ENCODE results near the gene CEP164. TPM values are rescaled to one million over a fixed set of nuclear protein-coding genes. Genes with fewer than 3 reads are reported as not detected.

CEP164 gene
- polyA plus RNA-seq, 1 donor from 2014 or later, result 27.4 TPM

DNA sequence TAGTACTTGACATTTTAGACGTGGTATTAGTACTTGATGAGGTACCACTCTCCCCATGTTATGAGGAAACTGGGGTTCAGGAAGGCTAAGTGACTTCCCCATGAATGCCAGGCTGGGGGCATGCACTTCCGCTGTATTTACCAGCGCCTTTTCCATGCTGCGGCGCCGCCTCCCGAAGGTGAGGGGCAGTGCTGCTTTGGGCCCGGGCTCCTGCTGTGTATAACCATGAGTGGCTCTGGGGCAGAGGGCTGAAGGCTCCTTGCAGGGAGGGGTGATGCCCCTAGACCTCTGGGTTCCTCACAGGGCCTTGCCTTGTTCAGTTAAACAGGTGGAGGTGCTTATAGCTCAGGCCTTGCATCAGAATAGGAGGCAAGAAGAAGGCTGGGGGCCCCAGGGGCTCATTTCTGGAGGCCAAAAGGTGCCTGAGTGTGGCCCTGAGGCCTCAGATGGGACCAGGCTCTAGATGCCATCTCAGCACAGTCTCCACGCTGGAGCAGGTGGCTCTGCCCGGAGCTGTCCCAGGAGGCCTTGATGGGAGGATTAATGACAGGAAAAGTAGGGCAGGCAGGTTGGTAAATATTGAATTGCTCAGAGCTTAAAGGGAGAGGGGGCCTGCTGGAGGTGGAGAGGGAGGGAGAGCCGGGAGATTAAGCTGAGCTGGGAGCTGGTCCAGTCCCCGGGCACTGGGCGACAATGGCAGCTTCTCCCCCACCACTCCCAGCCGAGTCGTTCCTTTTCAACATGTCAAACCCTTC is 129.6 kb downstream of the CEP164 start:
- Histone ChIP-seq H3K36me3 (ENCODE audit: insufficient read depth, low read length) (no peaks in the 10 kb centered on the region), H3K9me2 (ENCODE audit: insufficient read depth, low read length) (no peaks in the 10 kb centered on the region), H3K27me3 (ENCODE audit: insufficient read depth, low read depth, low read length) (no peaks in the 10 kb centered on the region), H3K9me3 (ENCODE audit: low read length) (no peaks in the 10 kb centered on the region), H2AFZ (ENCODE audit: low read depth, low read length) (no peak overlapping the region), H3K4me2 (ENCODE audit: low read length) (no peak overlapping the region), H3F3A (ENCODE audit: insufficient read depth, low read length, poor library complexity, severe bottlenecking) (no peaks in the 10 kb centered on the region), H3K27ac (ENCODE audit: low read length) (no peak overlapping the region), H3K79me2 (replicated peaks; ENCODE audit: insufficient read depth, low read length) (no peaks in the 10 kb centered on the region), H4K20me1 (ENCODE audit: insufficient read depth) (no peaks in the 10 kb centered on the region), H3K9ac (ENCODE audit: low read length) (no peak overlapping the region), H3K4me3 (ENCODE audit: low read length) (no peak overlapping the region)
- TF ChIP-seq POLR2AphosphoS5 (IDR thresholded peaks at IDR 0.05), result no peak
- TF ChIP-seq, protein P1, sequence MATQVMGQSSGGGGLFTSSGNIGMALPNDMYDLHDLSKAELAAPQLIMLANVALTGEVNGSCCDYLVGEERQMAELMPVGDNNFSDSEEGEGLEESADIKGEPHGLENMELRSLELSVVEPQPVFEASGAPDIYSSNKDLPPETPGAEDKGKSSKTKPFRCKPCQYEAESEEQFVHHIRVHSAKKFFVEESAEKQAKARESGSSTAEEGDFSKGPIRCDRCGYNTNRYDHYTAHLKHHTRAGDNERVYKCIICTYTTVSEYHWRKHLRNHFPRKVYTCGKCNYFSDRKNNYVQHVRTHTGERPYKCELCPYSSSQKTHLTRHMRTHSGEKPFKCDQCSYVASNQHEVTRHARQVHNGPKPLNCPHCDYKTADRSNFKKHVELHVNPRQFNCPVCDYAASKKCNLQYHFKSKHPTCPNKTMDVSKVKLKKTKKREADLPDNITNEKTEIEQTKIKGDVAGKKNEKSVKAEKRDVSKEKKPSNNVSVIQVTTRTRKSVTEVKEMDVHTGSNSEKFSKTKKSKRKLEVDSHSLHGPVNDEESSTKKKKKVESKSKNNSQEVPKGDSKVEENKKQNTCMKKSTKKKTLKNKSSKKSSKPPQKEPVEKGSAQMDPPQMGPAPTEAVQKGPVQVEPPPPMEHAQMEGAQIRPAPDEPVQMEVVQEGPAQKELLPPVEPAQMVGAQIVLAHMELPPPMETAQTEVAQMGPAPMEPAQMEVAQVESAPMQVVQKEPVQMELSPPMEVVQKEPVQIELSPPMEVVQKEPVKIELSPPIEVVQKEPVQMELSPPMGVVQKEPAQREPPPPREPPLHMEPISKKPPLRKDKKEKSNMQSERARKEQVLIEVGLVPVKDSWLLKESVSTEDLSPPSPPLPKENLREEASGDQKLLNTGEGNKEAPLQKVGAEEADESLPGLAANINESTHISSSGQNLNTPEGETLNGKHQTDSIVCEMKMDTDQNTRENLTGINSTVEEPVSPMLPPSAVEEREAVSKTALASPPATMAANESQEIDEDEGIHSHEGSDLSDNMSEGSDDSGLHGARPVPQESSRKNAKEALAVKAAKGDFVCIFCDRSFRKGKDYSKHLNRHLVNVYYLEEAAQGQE (IDR thresholded peaks at IDR 0.05; ENCODE audit: borderline replicate concordance), result no peak
- no peak for TF ChIP-seq EZH2 (IDR thresholded peaks at IDR 0.05; ENCODE audit: borderline replicate concordance, insufficient read depth, low read length, poor library complexity, severe bottlenecking)
- TF ChIP-seq TAF1 (IDR thresholded peaks at IDR 0.05; ENCODE audit: low read depth), result no peak
- TF ChIP-seq, protein P2, sequence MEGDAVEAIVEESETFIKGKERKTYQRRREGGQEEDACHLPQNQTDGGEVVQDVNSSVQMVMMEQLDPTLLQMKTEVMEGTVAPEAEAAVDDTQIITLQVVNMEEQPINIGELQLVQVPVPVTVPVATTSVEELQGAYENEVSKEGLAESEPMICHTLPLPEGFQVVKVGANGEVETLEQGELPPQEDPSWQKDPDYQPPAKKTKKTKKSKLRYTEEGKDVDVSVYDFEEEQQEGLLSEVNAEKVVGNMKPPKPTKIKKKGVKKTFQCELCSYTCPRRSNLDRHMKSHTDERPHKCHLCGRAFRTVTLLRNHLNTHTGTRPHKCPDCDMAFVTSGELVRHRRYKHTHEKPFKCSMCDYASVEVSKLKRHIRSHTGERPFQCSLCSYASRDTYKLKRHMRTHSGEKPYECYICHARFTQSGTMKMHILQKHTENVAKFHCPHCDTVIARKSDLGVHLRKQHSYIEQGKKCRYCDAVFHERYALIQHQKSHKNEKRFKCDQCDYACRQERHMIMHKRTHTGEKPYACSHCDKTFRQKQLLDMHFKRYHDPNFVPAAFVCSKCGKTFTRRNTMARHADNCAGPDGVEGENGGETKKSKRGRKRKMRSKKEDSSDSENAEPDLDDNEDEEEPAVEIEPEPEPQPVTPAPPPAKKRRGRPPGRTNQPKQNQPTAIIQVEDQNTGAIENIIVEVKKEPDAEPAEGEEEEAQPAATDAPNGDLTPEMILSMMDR (IDR thresholded peaks at IDR 0.05; ENCODE audit: poor library complexity, severe bottlenecking), result no peak
- no peak for TF ChIP-seq RAD21 (conservative IDR thresholded peaks at IDR 0.05)
- TF ChIP-seq SMC3 (conservative IDR thresholded peaks at IDR 0.05; ENCODE audit: poor library complexity), result no peak
- TF ChIP-seq MXI1 (conservative IDR thresholded peaks at IDR 0.05; ENCODE audit: poor library complexity, severe bottlenecking), result no peak
- TF ChIP-seq EP300 (conservative IDR thresholded peaks at IDR 0.05; ENCODE audit: poor library complexity, severe bottlenecking), result no peak

DNA sequence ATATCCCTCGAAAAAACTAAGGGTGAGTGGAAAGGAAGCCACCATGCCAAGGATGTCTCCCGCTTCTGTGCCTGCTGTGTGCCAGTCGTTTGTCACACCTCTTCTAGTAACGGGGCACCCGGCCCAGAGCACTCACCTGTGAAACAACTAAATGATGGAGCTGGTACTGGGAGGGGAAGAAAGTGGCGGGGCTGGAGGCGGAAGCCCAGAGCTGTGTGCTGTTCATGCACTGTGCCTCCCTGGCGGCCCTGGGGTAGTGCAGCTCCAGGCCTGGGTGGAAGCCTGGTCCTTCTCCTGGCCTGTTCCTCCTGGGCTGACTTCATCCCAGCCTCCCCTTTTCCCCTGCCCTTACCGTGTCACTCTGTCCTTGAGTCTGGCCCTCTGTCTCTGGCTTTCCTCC is 130.2 kb downstream of the CEP164 start:
- no peaks in the 10 kb centered on the region for H3K9me3 ChIP-seq (ENCODE audit: low read length)
- H3K27me3 ChIP-seq (ENCODE audit: insufficient read depth, low read depth, low read length), result no peaks in the 10 kb centered on the region
- H3F3A ChIP-seq (ENCODE audit: insufficient read depth, low read length, poor library complexity, severe bottlenecking), result no peaks in the 10 kb centered on the region
- no peak overlapping the region for H2AFZ ChIP-seq (ENCODE audit: low read depth, low read length)
- H3K9ac ChIP-seq (ENCODE audit: low read length), result no peak overlapping the region
- no peak overlapping the region for H3K27ac ChIP-seq (ENCODE audit: low read length)
- H4K20me1 ChIP-seq (ENCODE audit: insufficient read depth), result no peaks in the 10 kb centered on the region
- H3K4me3 ChIP-seq (ENCODE audit: low read length), result no peak overlapping the region
- no peaks in the 10 kb centered on the region for H3K79me2 ChIP-seq (replicated peaks; ENCODE audit: insufficient read depth, low read length)
- H3K4me2 ChIP-seq (ENCODE audit: low read length), result no peak overlapping the region
- TF ChIP-seq, protein P1 (IDR thresholded peaks at IDR 0.05; ENCODE audit: borderline replicate concordance), result no peak
- TF ChIP-seq EZH2 (IDR thresholded peaks at IDR 0.05; ENCODE audit: borderline replicate concordance, insufficient read depth, low read length, poor library complexity, severe bottlenecking), result no peak
- TF ChIP-seq RAD21 (conservative IDR thresholded peaks at IDR 0.05), result no peak
- no peak for TF ChIP-seq TAF1 (IDR thresholded peaks at IDR 0.05; ENCODE audit: low read depth)
- TF ChIP-seq SMC3 (conservative IDR thresholded peaks at IDR 0.05; ENCODE audit: poor library complexity), result no peak
- no peak for TF ChIP-seq EP300 (conservative IDR thresholded peaks at IDR 0.05; ENCODE audit: poor library complexity, severe bottlenecking)
- TF ChIP-seq POLR2AphosphoS5 (IDR thresholded peaks at IDR 0.05), result no peak
- H3K9me2 ChIP-seq (ENCODE audit: insufficient read depth, low read length), result no peaks in the 10 kb centered on the region
- H3K36me3 ChIP-seq (ENCODE audit: insufficient read depth, low read length), result no peaks in the 10 kb centered on the region
